ENCODE results near the gene SLC35E1.

DNA sequence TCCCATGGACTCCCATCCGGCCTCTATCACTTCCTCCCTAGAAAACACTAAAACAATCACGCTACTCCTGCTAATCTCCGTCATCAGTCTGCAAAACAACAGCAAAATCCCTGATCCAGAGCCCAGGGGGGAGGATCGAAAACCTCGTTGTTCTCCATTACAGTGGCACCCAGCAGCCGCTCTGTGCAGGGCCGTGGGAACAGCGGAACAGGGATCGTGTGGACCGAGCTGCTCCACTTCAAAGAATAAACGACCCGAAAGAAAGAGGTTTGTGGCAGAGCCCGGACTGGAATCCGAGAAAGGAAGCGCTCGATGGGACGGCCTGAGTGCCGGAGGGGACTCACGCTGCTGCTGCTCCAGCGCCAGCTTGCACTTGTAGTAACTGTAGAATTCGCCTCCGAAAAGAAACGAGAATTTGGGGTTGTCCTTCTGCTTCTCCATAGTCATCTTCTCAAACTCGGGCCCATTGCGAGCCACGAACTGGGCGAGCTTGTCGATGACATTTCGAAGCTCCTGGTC is 30.6 kb downstream of the SLC35E1 start:
- TF ChIP-seq, protein P1, sequence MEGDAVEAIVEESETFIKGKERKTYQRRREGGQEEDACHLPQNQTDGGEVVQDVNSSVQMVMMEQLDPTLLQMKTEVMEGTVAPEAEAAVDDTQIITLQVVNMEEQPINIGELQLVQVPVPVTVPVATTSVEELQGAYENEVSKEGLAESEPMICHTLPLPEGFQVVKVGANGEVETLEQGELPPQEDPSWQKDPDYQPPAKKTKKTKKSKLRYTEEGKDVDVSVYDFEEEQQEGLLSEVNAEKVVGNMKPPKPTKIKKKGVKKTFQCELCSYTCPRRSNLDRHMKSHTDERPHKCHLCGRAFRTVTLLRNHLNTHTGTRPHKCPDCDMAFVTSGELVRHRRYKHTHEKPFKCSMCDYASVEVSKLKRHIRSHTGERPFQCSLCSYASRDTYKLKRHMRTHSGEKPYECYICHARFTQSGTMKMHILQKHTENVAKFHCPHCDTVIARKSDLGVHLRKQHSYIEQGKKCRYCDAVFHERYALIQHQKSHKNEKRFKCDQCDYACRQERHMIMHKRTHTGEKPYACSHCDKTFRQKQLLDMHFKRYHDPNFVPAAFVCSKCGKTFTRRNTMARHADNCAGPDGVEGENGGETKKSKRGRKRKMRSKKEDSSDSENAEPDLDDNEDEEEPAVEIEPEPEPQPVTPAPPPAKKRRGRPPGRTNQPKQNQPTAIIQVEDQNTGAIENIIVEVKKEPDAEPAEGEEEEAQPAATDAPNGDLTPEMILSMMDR (IDR thresholded peaks at IDR 0.05; ENCODE audit: insufficient read depth, low read depth, low read length): no peak
- no peak for TF ChIP-seq EZH2 (IDR thresholded peaks at IDR 0.05; ENCODE audit: insufficient read depth, low read length)

All from astrocyte (in vitro differentiated cells and primary cell).